ENCODE results near the gene DCPS.

DCPS gene

GRCh38 chr11:126336671-126337101 lies 32.8 kb downstream of the DCPS start:
- DNase-seq (no peak), ATAC-seq (replicated peaks) (no peak)
- H3K4me1 Mint-ChIP-seq (ENCODE audit: low read depth in 2 of 2) = peaks cover 22 to 30% of the 10 kb centered on the region in 2 donors
- peaks cover 24% of the 10 kb centered on the region for H3K36me3 Mint-ChIP-seq (ENCODE audit: insufficient read depth)
- H3K4me3 Mint-ChIP-seq = no peak overlapping the region
- H3K27ac Mint-ChIP-seq = peak overlapping the region; percentile 88 to 92
- H3K27me3 Mint-ChIP-seq = no peaks in the 10 kb centered on the region
- no peaks in the 10 kb centered on the region for H3K9me3 Mint-ChIP-seq

GRCh38 chr11:126337126-126337473 lies 33.2 kb downstream of the DCPS start:
- peaks cover 24% of the 10 kb centered on the region for H3K36me3 Mint-ChIP-seq (ENCODE audit: insufficient read depth)
- no peak for DNase-seq
- H3K4me1 Mint-ChIP-seq (ENCODE audit: low read depth in 2 of 2) = peaks cover 21 to 27% of the 10 kb centered on the region in 2 donors
- no peak for ATAC-seq (replicated peaks)
- H3K27me3 Mint-ChIP-seq = no peaks in the 10 kb centered on the region
- no peaks in the 10 kb centered on the region for H3K9me3 Mint-ChIP-seq
- no peak overlapping the region for H3K4me3 Mint-ChIP-seq
- no peak overlapping the region for H3K27ac Mint-ChIP-seq

GRCh38 chr11:126337474-126338241 lies 33.8 kb downstream of the DCPS start:
- ATAC-seq (replicated peaks) (no peak), DNase-seq (no peak)
- Mint-ChIP-seq H3K9me3 (no peaks in the 10 kb centered on the region), H3K27ac (peak overlapping the region; percentile 56 to 73), H3K4me1 (ENCODE audit: low read depth in 2 of 2) (peaks cover 15 to 21% of the 10 kb centered on the region in 2 donors), H3K36me3 (ENCODE audit: insufficient read depth) (peaks cover 20% of the 10 kb centered on the region), H3K4me3 (no peak overlapping the region), H3K27me3 (no peaks in the 10 kb centered on the region)

GRCh38 chr11:126338346-126339055 lies 34.6 kb downstream of the DCPS start:
- peaks cover 8 to 14% of the 10 kb centered on the region in 2 donors for H3K4me1 Mint-ChIP-seq (ENCODE audit: low read depth in 2 of 2)
- DNase-seq = no peak
- H3K9me3 Mint-ChIP-seq = no peaks in the 10 kb centered on the region
- peaks cover 20% of the 10 kb centered on the region for H3K36me3 Mint-ChIP-seq (ENCODE audit: insufficient read depth)
- peak overlapping the region; percentile 56 to 73 for H3K27ac Mint-ChIP-seq
- H3K4me3 Mint-ChIP-seq = no peak overlapping the region
- H3K27me3 Mint-ChIP-seq = no peaks in the 10 kb centered on the region
- ATAC-seq (replicated peaks) = no peak

- ATAC-seq (replicated peaks) (no peak), DNase-seq (no peak)
- Mint-ChIP-seq H3K27ac (peak overlapping the region; percentile 56 to 73), H3K4me1 (ENCODE audit: low read depth in 2 of 2) (peaks cover 3 to 11% of the 10 kb centered on the region in 2 donors), H3K9me3 (no peaks in the 10 kb centered on the region), H3K4me3 (no peak overlapping the region), H3K36me3 (ENCODE audit: insufficient read depth) (peaks cover 20% of the 10 kb centered on the region), H3K27me3 (no peaks in the 10 kb centered on the region)
Measured at GRCh38 chr11:126339073-126339862, 35.4 kb downstream of the DCPS start.

GRCh38 chr11:126339863-126340434 lies 36.1 kb downstream of the DCPS start:
- Mint-ChIP-seq H3K27me3 (no peaks in the 10 kb centered on the region), H3K4me1 (ENCODE audit: low read depth in 2 of 2) (peaks cover 1 to 7% of the 10 kb centered on the region in 2 donors), H3K36me3 (ENCODE audit: insufficient read depth) (peaks cover 25% of the 10 kb centered on the region), H3K27ac (peak overlapping the region in 1 of 2 donors; percentile 79), H3K4me3 (no peak overlapping the region), H3K9me3 (no peaks in the 10 kb centered on the region)
- no peak for ATAC-seq (replicated peaks)
- no peak for DNase-seq

GRCh38 chr11:126340960-126341606 lies 37.2 kb downstream of the DCPS start:
- H3K27ac Mint-ChIP-seq = peak overlapping the region; percentile 50 to 79
- peaks cover 34% of the 10 kb centered on the region for H3K36me3 Mint-ChIP-seq (ENCODE audit: insufficient read depth)
- no peak for ATAC-seq (replicated peaks)
- no peak overlapping the region for H3K4me3 Mint-ChIP-seq
- no peaks in the 10 kb centered on the region for H3K27me3 Mint-ChIP-seq
- no peak for DNase-seq
- no peaks in the 10 kb centered on the region for H3K9me3 Mint-ChIP-seq
- peaks cover 0 to 6% of the 10 kb centered on the region in 2 donors for H3K4me1 Mint-ChIP-seq (ENCODE audit: low read depth in 2 of 2)

- Mint-ChIP-seq H3K4me1 (ENCODE audit: low read depth in 2 of 2) (no peaks in the 10 kb centered on the region), H3K27me3 (no peaks in the 10 kb centered on the region), H3K27ac (peak overlapping the region; percentile 50 to 79), H3K36me3 (ENCODE audit: insufficient read depth) (peaks cover 31% of the 10 kb centered on the region), H3K4me3 (no peak overlapping the region), H3K9me3 (no peaks in the 10 kb centered on the region)
- no peak for ATAC-seq (replicated peaks)
- no peak for DNase-seq
Measured at GRCh38 chr11:126341760-126342161, 37.9 kb downstream of the DCPS start.

GRCh38 chr11:126343051-126343450 lies 39.2 kb downstream of the DCPS start:
- H3K36me3 Mint-ChIP-seq (ENCODE audit: insufficient read depth) = peaks cover 24% of the 10 kb centered on the region
- DNase-seq (no peak), ATAC-seq (replicated peaks) (no peak)
- no peaks in the 10 kb centered on the region for H3K9me3 Mint-ChIP-seq
- no peaks in the 10 kb centered on the region for H3K4me1 Mint-ChIP-seq (ENCODE audit: low read depth in 2 of 2)
- no peaks in the 10 kb centered on the region for H3K27me3 Mint-ChIP-seq
- H3K4me3 Mint-ChIP-seq = no peak overlapping the region
- peak overlapping the region; percentile 16 to 85 for H3K27ac Mint-ChIP-seq

GRCh38 chr11:126344141-126345080 lies 40.6 kb downstream of the DCPS start:
- peaks cover 19% of the 10 kb centered on the region for H3K36me3 Mint-ChIP-seq (ENCODE audit: insufficient read depth)
- H3K27ac Mint-ChIP-seq = peak overlapping the region; percentile 79 to 85
- H3K9me3 Mint-ChIP-seq = no peaks in the 10 kb centered on the region
- H3K4me1 Mint-ChIP-seq (ENCODE audit: low read depth in 2 of 2) = peaks cover 1 to 5% of the 10 kb centered on the region in 2 donors
- no peaks in the 10 kb centered on the region for H3K27me3 Mint-ChIP-seq
- no peak overlapping the region for H3K4me3 Mint-ChIP-seq
- no peak for ATAC-seq (replicated peaks)
- DNase-seq = no peak

- DNase-seq = no peak
- Mint-ChIP-seq H3K4me1 (ENCODE audit: low read depth in 2 of 2) (peaks cover 1 to 5% of the 10 kb centered on the region in 2 donors), H3K36me3 (ENCODE audit: insufficient read depth) (peaks cover 17% of the 10 kb centered on the region), H3K4me3 (no peak overlapping the region), H3K9me3 (no peaks in the 10 kb centered on the region), H3K27me3 (no peaks in the 10 kb centered on the region), H3K27ac (peak overlapping the region in 1 of 2 donors; percentile 79)
- no peak for ATAC-seq (replicated peaks)
Measured at GRCh38 chr11:126345283-126345682, 41.4 kb downstream of the DCPS start.

All from effector memory CD8-positive, alpha-beta T cell (primary cell).